ENCODE measurements around the gene RIMS1.

DNA sequence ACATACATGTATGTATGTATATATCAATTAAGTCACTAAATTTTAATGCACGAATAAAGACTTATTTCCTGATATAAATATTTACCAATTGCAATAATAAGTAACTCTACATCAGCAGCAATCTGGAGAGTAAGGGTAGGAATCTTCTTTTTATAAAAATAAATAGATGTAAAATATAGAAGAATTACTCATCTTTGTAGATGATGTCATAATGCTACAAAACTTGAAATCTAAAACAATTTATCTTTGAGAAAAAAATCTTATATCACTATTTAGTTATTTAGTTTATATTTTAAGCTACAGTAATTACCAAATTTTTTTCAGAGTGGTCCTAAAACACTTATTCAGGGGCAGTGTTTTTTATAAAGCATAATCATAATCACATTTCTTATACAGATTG lies 351.7 kb downstream of the RIMS1 start:
- TF ChIP-seq CTCF (IDR thresholded peaks at IDR 0.05) (no peak), POLR2A (IDR thresholded peaks at IDR 0.05) (no peak)
